ENCODE data around the gene PREX1. TPM values are rescaled to one million over a fixed set of nuclear protein-coding genes. Genes with fewer than 3 reads are reported as not detected.

Gene PREX1
- total and polyA plus RNA-seq, 2 of the 4 experiments (the other 2 are of a cell fraction), result 0.67 to 0.72 TPM

GRCh38 chr20:48877304-48877703 is 49.5 kb upstream of the PREX1 start:
- H4K91ac ChIP-seq (ENCODE audit: insufficient read depth, low read depth, low read length), result no peak overlapping the region
- ATAC-seq (ENCODE audit: low read depth) (no peak), DNase-seq (no peak)
- no peak overlapping the region for H3K23ac ChIP-seq (ENCODE audit: low read depth, low read length)
- H3K4me3 ChIP-seq (ENCODE audit: insufficient read depth, low read depth, low read length), result no peak overlapping the region
- no peak overlapping the region for H2AK5ac ChIP-seq (ENCODE audit: low read depth, low read length)
- no peak overlapping the region for H3K56ac ChIP-seq (ENCODE audit: extremely low read depth, insufficient read depth, low read length)
- no peak overlapping the region for H3K18ac ChIP-seq (ENCODE audit: low read depth, low read length)
- no TSS peak for BruUV-seq (replicated peaks)
- H2BK120ac ChIP-seq (ENCODE audit: low read depth, low read length), result no peak overlapping the region
- no peak overlapping the region for H4K5ac ChIP-seq (ENCODE audit: low read depth, low read length)
- dilution Hi-C loops (cut with HindIII; ENCODE audit: low sequenced_read_pairs, unreplicated experiment), result no loop called here
- POLR2A ChIA-PET (ENCODE audit: unreplicated experiment), result no interaction called here
- H3K36me3 ChIP-seq (ENCODE audit: control insufficient read depth, insufficient read depth, low read length), result no peaks in the 10 kb centered on the region
- no peak overlapping the region for H2BK15ac ChIP-seq (ENCODE audit: low read depth, low read length)
- in situ Hi-C loops (cut with MboI; ENCODE audit: low sequenced_read_pairs), result loop anchor here (25.0 kb wide), 1 partner anchor 90 kb away; no protein-coding TSS in a partner anchor
- no peak overlapping the region for H3K14ac ChIP-seq (replicated peaks; ENCODE audit: low read depth, low read length)
- CTCF ChIA-PET, result no interaction called here
- TF ChIP-seq RCOR1 (IDR thresholded peaks at IDR 0.05; ENCODE audit: insufficient replicate concordance, low read length) (no peak), NFE2L2 (IDR thresholded peaks at IDR 0.05; ENCODE audit: low read depth, low read length) (no peak), FOS (IDR thresholded peaks at IDR 0.05; ENCODE audit: low read depth, low read length) (no peak), ELK1 (IDR thresholded peaks at IDR 0.05; ENCODE audit: borderline replicate concordance, low read depth, low read length) (no peak), BHLHE40 (IDR thresholded peaks at IDR 0.05; ENCODE audit: low read depth, low read length) (no peak), MXI1 (IDR thresholded peaks at IDR 0.05; ENCODE audit: borderline replicate concordance, low read depth, low read length) (no peak), MAFK (IDR thresholded peaks at IDR 0.05; ENCODE audit: low read depth, low read length) (no peak), CEBPB (IDR thresholded peaks at IDR 0.05; ENCODE audit: low read depth, low read length) (no peak), MAZ (IDR thresholded peaks at IDR 0.05; ENCODE audit: borderline replicate concordance, low read depth, low read length) (no peak), SMC3 (IDR thresholded peaks at IDR 0.05; ENCODE audit: low read depth, low read length) (no peak), USF2 (IDR thresholded peaks at IDR 0.05; ENCODE audit: low read depth, low read length) (no peak), POLR2A (IDR thresholded peaks at IDR 0.05; ENCODE audit: low read depth, low read length) (no peak), RFX5 (IDR thresholded peaks at IDR 0.05; ENCODE audit: low read depth, low read length) (no peak), RAD21 (IDR thresholded peaks at IDR 0.05; ENCODE audit: low read length) (no peak), CTCF (conservative IDR thresholded peaks at IDR 0.05; ENCODE audit: low read depth, low read length) (no peak), CHD1 (IDR thresholded peaks at IDR 0.05; ENCODE audit: low read depth, low read length) (no peak)
- no peak overlapping the region for H3K27ac ChIP-seq (ENCODE audit: insufficient read depth, low read length)
- no peak overlapping the region for H3K4ac ChIP-seq (ENCODE audit: low read depth, low read length)
- H4K8ac ChIP-seq (ENCODE audit: low read depth in 2 of 2, low read length in 2 of 2), result no peak overlapping the region
- no peak overlapping the region for H2AFZ ChIP-seq (replicated peaks; ENCODE audit: low read length, poor library complexity)
- WGBS, 2 experiments (ENCODE audit: extremely low coverage in 2 of 2, insufficient read length in 1 of 2), result no CpG with 5 or more reads among the region's 2 CpGs
- no peak overlapping the region for H2BK5ac ChIP-seq (ENCODE audit: low read depth, low read length, poor library complexity, severe bottlenecking)
- H3K79me1 ChIP-seq (ENCODE audit: low read depth in 1 of 2, low read length in 2 of 2), result no peaks in the 10 kb centered on the region
- no peak overlapping the region for H2AK9ac ChIP-seq (replicated peaks; ENCODE audit: low read depth, low read length, poor library complexity)
- H3K9me1 ChIP-seq (ENCODE audit: insufficient read depth, low read length), result no peaks in the 10 kb centered on the region
- H3K27me3 ChIP-seq (ENCODE audit: control insufficient read depth, insufficient read depth, low read length), result peaks cover 10% of the 10 kb centered on the region; the same call in 1 of the 2 replicates
- H2BK20ac ChIP-seq (ENCODE audit: low read depth, low read length), result no peak overlapping the region
- H3K4me1 ChIP-seq (ENCODE audit: control insufficient read depth, insufficient read depth, low read length), result no peaks in the 10 kb centered on the region
- intact Hi-C loops (cut with micrococcal nuclease), result no loop called here
- no peak overlapping the region for H3K4me2 ChIP-seq (ENCODE audit: low read depth, low read length)
- no peaks in the 10 kb centered on the region for H4K20me1 ChIP-seq (ENCODE audit: insufficient read depth, low read length)
- 0 out of 2 replicates have a peak, but pooled peaks cover 2% of the 10 kb centered on the region for H3K9me3 ChIP-seq (ENCODE audit: control insufficient read depth, insufficient read depth, low read length)
- H3K9ac ChIP-seq (ENCODE audit: low read depth, low read length), result no peak overlapping the region
